Right lobe of liver (tissue), 6 donors: ENCODE data around the gene CNGB1. TPM values are rescaled to one million over a fixed set of nuclear protein-coding genes. Genes with fewer than 3 reads are reported as not detected.

ENCODE experiments used
- ATAC-seq, 4 donors: fragments of 200-7000 bp; cut with Tn5 transposase; one replicate each; pipeline ENCODE4 v1.9.1; 2020; ENCODE audit warnings: mild to moderate bottlenecking in 4 of 4, moderate library complexity in 4 of 4
- DNase-seq, 3 donors: peaks; one replicate each; pipeline ENCODE4 v3.0.0-alpha.2; 2020
- H3K27ac ChIP-seq, 3 donors: fragments of 200-600 bp; one replicate each; pipeline ENCODE4 v1.8.0; 2022
- H3K27me3 ChIP-seq, 2 donors: fragments of 200-600 bp; one replicate each; pipeline ENCODE4 v1.8.0; 2022
- H3K36me3 ChIP-seq, 4 donors: fragments of 200-600 bp; sonication (generic) in 1 of 4; one replicate each; pipeline versions ENCODE4 v1.5.1 to v1.8.0; 2017 to 2022; ENCODE audit warnings: control low read depth in 1 of 4
- H3K4me1 ChIP-seq, 4 donors: fragments of 200-600 bp; sonication (generic) in 1 of 4; one replicate each; pipeline versions ENCODE4 v1.5.1 to v1.8.0; 2017 to 2022; ENCODE audit warnings: control low read depth in 1 of 4
- H3K4me3 ChIP-seq, 3 donors: fragments of 200-600 bp; one replicate each; pipeline ENCODE4 v1.8.0; 2022
- H3K9me3 ChIP-seq, 4 donors: fragments of 200-600 bp; sonication (generic) in 1 of 4; one replicate each; pipeline versions ENCODE4 v1.5.1 to v1.8.0; 2017 to 2022; ENCODE audit warnings: control low read depth in 1 of 4
- POLR2A ChIP-seq: fragments of 450-650 bp; IDR thresholded peaks from one replicate; pipeline ENCODE4 v1.6.1; 2017; ENCODE audit warnings: antibody characterized with exemption, mild to moderate bottlenecking
- WGBS: methylation state at CpG from one replicate; pipeline ENCODE4 v1.1.6; 2018; ENCODE audit warnings: low coverage, low lambda C conversion rate; ENCODE audit not compliant: insufficient coverage; ENCODE audit errors: missing lambda C conversion rate; 5-methylcytosine and 5-hydroxymethylcytosine counted together
- intact Hi-C, 2 donors: fragments of 100-400 bp; cut with DNase I; formaldehyde crosslinking; loops; one replicate each; pipeline versions ENCODE4 v1.11.2 to v1.14.1; 2022
- total RNA-seq, 6 experiments: library from RNA; depleted of rRNA in 2 of 6; stranded (reverse); fragments of >200 nt in 2 of 6; fragmentation: NEBNext Ultra II Directional in 3 of 6; extraction: Animal tissue kit (Norgen Biotek cat#: 25700) in 3 of 6; gene quantifications; one replicate each; pipeline versions ENCODE4 v1.1.0 to v1.2.4, GENCODE V29; 2016 to 2023
- TF ChIP-seq, protein P1 (sequence below), 4 donors: fragments of 200-600 bp in 3 of 4; fragments of 450-650 bp in 1 of 4; IDR thresholded peaks; one replicate each; pipeline versions ENCODE4 v1.5.1 to v1.8.0; 2016 to 2022; ENCODE audit warnings: antibody characterized with exemption in 4 of 4, mild to moderate bottlenecking in 2 of 4
- donor health status: DM: no; HTN: yes; CAD: no.
- donor health status: DM: no; HTN: no; CAD: no.
- donor health status: DM: no; HTN: no; CAD: no.
- donor health status: DM: no; HTN: yes; CAD: no.
- donor health status: DM: no; HTN: yes; CAD: no.

CNGB1 gene
- total RNA-seq, 6 experiments from 2014 or later: not detected

DNA sequence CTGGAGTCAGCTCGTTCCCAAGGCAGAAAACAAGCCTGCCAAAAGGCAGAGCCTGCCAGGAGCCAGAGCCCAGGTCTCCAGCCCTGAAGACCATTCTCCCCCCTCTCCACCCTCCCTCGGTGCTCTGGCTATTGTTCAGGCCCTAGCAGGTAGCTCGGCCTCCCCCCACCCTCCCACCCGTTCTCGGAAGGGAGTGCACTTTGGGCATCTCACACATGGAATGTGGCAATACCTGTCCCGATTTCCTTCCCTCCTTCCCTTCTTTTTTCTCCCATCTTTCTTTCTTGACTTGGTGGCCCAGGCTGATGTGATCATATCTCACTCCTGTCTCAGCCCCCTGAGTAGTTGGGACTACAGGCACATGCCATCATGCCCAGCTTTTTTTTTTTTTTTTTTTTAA lies 12.4 kb downstream of the CNGB1 start:
- WGBS: 66% methylated on average over 4 of the region's 6 CpGs
- DNase-seq: no peak

DNA sequence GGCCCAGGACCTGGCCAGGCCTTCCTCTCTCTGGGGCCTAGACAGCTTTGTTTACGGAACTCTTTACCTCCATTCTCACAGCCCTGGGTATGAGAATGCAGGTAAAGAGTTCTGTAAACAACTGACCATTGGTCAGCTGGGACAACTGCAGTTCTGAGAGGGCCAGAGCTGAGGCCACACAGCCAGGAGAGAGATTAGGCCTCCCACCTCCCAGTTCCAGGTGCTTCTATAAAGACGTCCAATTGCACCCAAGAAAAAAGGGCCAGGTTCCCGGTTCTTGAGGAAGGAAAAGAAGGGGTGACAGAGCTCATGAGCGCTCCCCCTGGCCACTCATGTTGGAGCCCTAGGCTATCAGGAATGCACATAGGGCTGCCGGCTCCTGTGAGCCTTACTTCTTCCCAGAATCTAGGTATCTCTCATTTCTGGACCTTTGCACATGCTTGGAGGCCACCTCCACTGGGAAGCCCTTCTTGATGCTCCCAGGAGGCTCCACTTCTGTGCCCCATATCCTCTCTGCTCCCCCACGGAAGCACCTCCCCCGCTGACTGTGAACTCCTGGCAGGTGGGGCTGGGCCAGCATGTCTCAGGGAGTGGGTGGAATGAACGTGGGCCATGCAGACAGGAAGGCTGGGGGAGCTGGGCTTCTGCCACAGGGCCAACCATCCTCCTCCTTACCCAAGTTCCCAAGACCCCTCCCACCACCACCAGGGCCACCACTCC lies 13.1 kb downstream of the CNGB1 start:
- Histone ChIP-seq H3K36me3 (no peaks in the 10 kb centered on the region), H3K27me3 (no peaks in the 10 kb centered on the region), H3K9me3 (no peaks in the 10 kb centered on the region), H3K4me1 (no peaks in the 10 kb centered on the region), H3K4me3 (no peak overlapping the region), H3K27ac (no peak overlapping the region)
- TF ChIP-seq POLR2A: no peak
- TF ChIP-seq, protein P1, sequence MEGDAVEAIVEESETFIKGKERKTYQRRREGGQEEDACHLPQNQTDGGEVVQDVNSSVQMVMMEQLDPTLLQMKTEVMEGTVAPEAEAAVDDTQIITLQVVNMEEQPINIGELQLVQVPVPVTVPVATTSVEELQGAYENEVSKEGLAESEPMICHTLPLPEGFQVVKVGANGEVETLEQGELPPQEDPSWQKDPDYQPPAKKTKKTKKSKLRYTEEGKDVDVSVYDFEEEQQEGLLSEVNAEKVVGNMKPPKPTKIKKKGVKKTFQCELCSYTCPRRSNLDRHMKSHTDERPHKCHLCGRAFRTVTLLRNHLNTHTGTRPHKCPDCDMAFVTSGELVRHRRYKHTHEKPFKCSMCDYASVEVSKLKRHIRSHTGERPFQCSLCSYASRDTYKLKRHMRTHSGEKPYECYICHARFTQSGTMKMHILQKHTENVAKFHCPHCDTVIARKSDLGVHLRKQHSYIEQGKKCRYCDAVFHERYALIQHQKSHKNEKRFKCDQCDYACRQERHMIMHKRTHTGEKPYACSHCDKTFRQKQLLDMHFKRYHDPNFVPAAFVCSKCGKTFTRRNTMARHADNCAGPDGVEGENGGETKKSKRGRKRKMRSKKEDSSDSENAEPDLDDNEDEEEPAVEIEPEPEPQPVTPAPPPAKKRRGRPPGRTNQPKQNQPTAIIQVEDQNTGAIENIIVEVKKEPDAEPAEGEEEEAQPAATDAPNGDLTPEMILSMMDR (IDR thresholded peaks at IDR 0.05): no peak
- WGBS: 81% methylated on average over 4 of the region's 8 CpGs
- DNase-seq (peak in 1 of 3 donors; percentile 21), ATAC-seq (no peak)
- intact Hi-C loops: no loop called here

More for the DNA sequence above, 12.4 kb downstream of the CNGB1 start:
- Histone ChIP-seq H3K27ac (no peak overlapping the region), H3K4me3 (no peak overlapping the region), H3K9me3 (no peaks in the 10 kb centered on the region), H3K36me3 (no peaks in the 10 kb centered on the region), H3K27me3 (no peaks in the 10 kb centered on the region), H3K4me1 (no peaks in the 10 kb centered on the region)
- TF ChIP-seq POLR2A: no peak
- TF ChIP-seq, protein P1 (IDR thresholded peaks at IDR 0.05): no peak
- intact Hi-C loops: no loop called here
- ATAC-seq: no peak

DNA sequence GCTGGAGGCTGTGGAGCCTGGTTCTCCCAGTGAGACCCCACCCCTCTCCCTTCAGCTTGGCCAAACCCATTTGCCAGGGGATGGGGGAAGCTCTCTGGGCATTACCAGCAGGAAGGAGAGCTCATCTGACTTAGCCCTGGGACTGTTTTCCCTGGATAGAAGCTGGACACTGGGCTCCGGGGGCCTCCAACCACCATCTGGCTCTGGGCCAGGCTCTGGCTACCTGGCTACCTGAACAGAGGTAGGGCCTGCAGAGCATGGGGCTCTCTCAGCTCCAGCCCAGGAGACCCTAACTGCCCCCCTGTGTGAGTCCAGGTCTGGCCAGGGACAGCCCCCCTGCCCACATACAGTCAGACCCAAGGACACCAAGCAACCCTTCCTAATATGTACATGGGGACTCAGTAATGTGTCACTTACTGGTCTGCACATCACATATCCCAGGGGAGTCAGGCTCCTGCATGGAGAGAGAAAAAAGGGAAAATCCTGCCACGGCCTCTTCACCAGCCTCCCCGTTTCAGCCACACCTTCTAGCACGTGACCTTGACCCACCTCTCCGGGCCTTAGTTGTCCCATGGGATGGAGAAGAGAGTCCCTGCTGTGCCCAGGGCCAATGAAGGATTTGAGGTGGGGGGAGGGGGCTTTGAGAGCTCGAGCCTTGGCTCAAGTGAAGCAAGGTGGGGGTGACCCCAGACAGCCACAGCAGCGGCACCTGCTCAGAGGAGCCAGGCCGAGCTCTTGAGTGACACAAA lies 13.8 kb downstream of the CNGB1 start:
- TF ChIP-seq, protein P1 (IDR thresholded peaks at IDR 0.05): no peak
- TF ChIP-seq POLR2A: no peak
- Histone ChIP-seq H3K36me3 (no peaks in the 10 kb centered on the region), H3K4me1 (no peaks in the 10 kb centered on the region), H3K9me3 (no peaks in the 10 kb centered on the region), H3K27me3 (no peaks in the 10 kb centered on the region), H3K27ac (no peak overlapping the region), H3K4me3 (no peak overlapping the region)
- WGBS: 40% methylated on average over 1 of the region's 8 CpGs
- DNase-seq: peak in 1 of 3 donors; percentile 20
- intact Hi-C loops: no loop called here
- ATAC-seq: no peak

DNA sequence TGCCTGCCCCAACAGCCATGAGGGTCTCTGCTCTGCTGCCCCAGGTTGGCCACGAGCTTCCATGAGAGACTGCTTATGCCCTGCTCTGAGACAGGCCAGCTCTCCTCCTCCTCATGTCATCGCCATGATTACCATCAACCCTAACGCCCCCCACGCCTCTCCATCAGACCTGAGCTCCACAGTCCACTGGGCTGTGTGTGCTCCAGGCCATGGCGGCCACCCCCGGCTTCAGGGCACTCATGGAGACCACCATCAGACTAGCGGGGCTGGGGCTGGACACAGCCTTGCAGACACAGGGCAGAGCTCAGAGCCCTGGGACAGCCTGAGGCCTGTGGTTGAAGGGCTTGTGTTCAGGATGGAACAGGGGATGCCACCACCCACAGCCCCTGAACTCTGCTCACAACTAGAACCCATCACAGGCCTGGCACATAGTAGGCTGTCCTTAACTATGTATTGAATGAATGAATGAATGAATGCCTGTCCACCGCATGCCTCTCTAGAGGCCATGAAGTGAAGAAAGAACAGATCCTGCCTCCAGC lies 14.6 kb downstream of the CNGB1 start:
- TF ChIP-seq POLR2A: no peak
- TF ChIP-seq, protein P1 (IDR thresholded peaks at IDR 0.05): no peak
- no peak overlapping the region for H3K27ac ChIP-seq
- H3K4me1 ChIP-seq: no peaks in the 10 kb centered on the region

More for the DNA sequence above, 14.6 kb downstream of the CNGB1 start:
- Histone ChIP-seq H3K36me3 (no peaks in the 10 kb centered on the region), H3K4me3 (no peak overlapping the region), H3K9me3 (no peaks in the 10 kb centered on the region), H3K27me3 (no peaks in the 10 kb centered on the region)
- intact Hi-C loops: no loop called here
- ATAC-seq (no peak), DNase-seq (peak in 1 of 3 donors; percentile 36)
- WGBS: no CpG with 5 or more reads among the region's 8 CpGs
